Activated CD8-positive, alpha-beta T cell treated with anti-CD3 and anti-CD28 coated beads, Interleukin-2, amount 10 ng/mL, durations not matched to agents 7 days and 5 days (primary cell): ENCODE data around the gene EYS. TPM values are rescaled to one million over a fixed set of nuclear protein-coding genes. Genes with fewer than 3 reads are reported as not detected.

Source experiments
- ATAC-seq: fragments of 150-1000 bp; cut with Tn5 transposase; one replicate; pipeline ENCODE4 v1.10.0; 2021; ENCODE audit warnings: moderate library complexity
- CTCF ChIA-PET: fragments of 350-600 bp; sonication (Branson Sonifier 250); formaldehyde crosslinking; loops from one replicate; lab custom pipeline; 2021; ENCODE audit warnings: antibody characterized with exemption; lab: Charles Lee
- POLR2A ChIA-PET: fragments of 350-600 bp; sonication (Branson Sonifier 250); formaldehyde crosslinking; loops from one replicate; lab custom pipeline; 2021; ENCODE audit warnings: antibody characterized with exemption; lab: Charles Lee
- DNase-seq: peaks from one replicate; pipeline ENCODE4 v3.0.0-alpha.2; 2020
- H3K27ac Mint-ChIP-seq: one replicate; pipeline ENCODE4 v1.8.0; 2021; ENCODE audit warnings: mild to moderate bottlenecking, mixed read lengths
- H3K27me3 Mint-ChIP-seq: one replicate; pipeline ENCODE4 v1.8.0; 2021; ENCODE audit warnings: low read depth, mixed read lengths
- H3K36me3 Mint-ChIP-seq: one replicate; pipeline ENCODE4 v1.8.0; 2021; ENCODE audit warnings: low read depth, mixed read lengths
- H3K4me1 Mint-ChIP-seq: one replicate; pipeline ENCODE4 v1.8.0; 2021; ENCODE audit warnings: low read depth, mixed read lengths
- H3K4me3 Mint-ChIP-seq: one replicate; pipeline ENCODE4 v1.8.0; 2021; ENCODE audit warnings: mild to moderate bottlenecking, mixed read lengths
- H3K9me3 Mint-ChIP-seq: one replicate; pipeline ENCODE4 v1.8.0; 2022; ENCODE audit warnings: mixed read lengths; ENCODE audit not compliant: insufficient read depth
- total RNA-seq, 2 experiments: library from RNA; stranded (reverse); gene quantifications; one replicate each; pipeline ENCODE4 v1.2.3, GENCODE V29; 2021

Gene EYS
- total RNA-seq, 2 experiments from 2014 or later, result not detected

GRCh38 chr6:63929111-63929510 is 1777.9 kb downstream of the EYS start:
- Mint-ChIP-seq H3K27me3 (no peaks in the 10 kb centered on the region), H3K36me3 (no peaks in the 10 kb centered on the region), H3K9me3 (no peaks in the 10 kb centered on the region), H3K4me3 (no peak overlapping the region), H3K27ac (no peak overlapping the region), H3K4me1 (no peaks in the 10 kb centered on the region)
- ChIA-PET POLR2A (no interaction called here), CTCF (no interaction called here)
- ATAC-seq (no peak), DNase-seq (no peak)

GRCh38 chr6:63928613-63929012 is 1778.4 kb downstream of the EYS start:
- DNase-seq (no peak), ATAC-seq (no peak)
- H3K36me3 Mint-ChIP-seq, result no peaks in the 10 kb centered on the region
- H3K9me3 Mint-ChIP-seq, result no peaks in the 10 kb centered on the region
- H3K27ac Mint-ChIP-seq, result no peak overlapping the region
- POLR2A ChIA-PET, result no interaction called here
- no peaks in the 10 kb centered on the region for H3K4me1 Mint-ChIP-seq
- CTCF ChIA-PET, result no interaction called here
- H3K27me3 Mint-ChIP-seq, result no peaks in the 10 kb centered on the region
- H3K4me3 Mint-ChIP-seq, result no peak overlapping the region

- Mint-ChIP-seq H3K27ac (no peak overlapping the region), H3K9me3 (no peaks in the 10 kb centered on the region), H3K4me3 (no peak overlapping the region), H3K27me3 (no peaks in the 10 kb centered on the region), H3K36me3 (no peaks in the 10 kb centered on the region), H3K4me1 (no peaks in the 10 kb centered on the region)
- CTCF ChIA-PET, result no interaction called here
- no peak for ATAC-seq
- POLR2A ChIA-PET, result no interaction called here
- no peak for DNase-seq
These were observed 1779.8 kb downstream of the EYS start for GRCh38 chr6:63926950-63927927.

- H3K36me3 Mint-ChIP-seq, result no peaks in the 10 kb centered on the region
- ChIA-PET POLR2A (no interaction called here), CTCF (no interaction called here)
- no peak for ATAC-seq
- H3K4me3 Mint-ChIP-seq, result no peak overlapping the region
- no peaks in the 10 kb centered on the region for H3K27me3 Mint-ChIP-seq
- DNase-seq, result no peak
- no peak overlapping the region for H3K27ac Mint-ChIP-seq
- no peaks in the 10 kb centered on the region for H3K9me3 Mint-ChIP-seq
- no peaks in the 10 kb centered on the region for H3K4me1 Mint-ChIP-seq
These were observed 1780.7 kb downstream of the EYS start for GRCh38 chr6:63926258-63926780.

GRCh38 chr6:63923139-63923739 is 1783.8 kb downstream of the EYS start:
- no peaks in the 10 kb centered on the region for H3K9me3 Mint-ChIP-seq
- ChIA-PET POLR2A (no interaction called here), CTCF (interaction anchor here (0.8 to 0.9 kb wide), 2 partner anchors 44 to 407 kb away, joined by 3 read pairs; no protein-coding TSS in a partner anchor)
- no peaks in the 10 kb centered on the region for H3K36me3 Mint-ChIP-seq
- DNase-seq (no peak), ATAC-seq (no peak)
- no peaks in the 10 kb centered on the region for H3K27me3 Mint-ChIP-seq
- no peaks in the 10 kb centered on the region for H3K4me1 Mint-ChIP-seq
- no peak overlapping the region for H3K27ac Mint-ChIP-seq
- H3K4me3 Mint-ChIP-seq, result no peak overlapping the region

- no peaks in the 10 kb centered on the region for H3K36me3 Mint-ChIP-seq
- ChIA-PET CTCF (no interaction called here), POLR2A (no interaction called here)
- H3K4me3 Mint-ChIP-seq, result no peak overlapping the region
- no peak overlapping the region for H3K27ac Mint-ChIP-seq
- H3K4me1 Mint-ChIP-seq, result no peaks in the 10 kb centered on the region
- H3K27me3 Mint-ChIP-seq, result no peaks in the 10 kb centered on the region
- no peak for DNase-seq
- ATAC-seq, result no peak
- H3K9me3 Mint-ChIP-seq, result no peaks in the 10 kb centered on the region
These were observed 1787.4 kb downstream of the EYS start for GRCh38 chr6:63919556-63920110.

GRCh38 chr6:63912887-63913286 is 1794.1 kb downstream of the EYS start:
- ATAC-seq (no peak), DNase-seq (no peak)
- Mint-ChIP-seq H3K27ac (no peak overlapping the region), H3K36me3 (no peaks in the 10 kb centered on the region), H3K4me1 (no peaks in the 10 kb centered on the region), H3K9me3 (no peaks in the 10 kb centered on the region), H3K4me3 (no peak overlapping the region), H3K27me3 (no peaks in the 10 kb centered on the region)
- POLR2A ChIA-PET, result interaction anchor here (0.6 kb wide), 1 partner anchor 53 kb away, joined by 3 read pairs; no protein-coding TSS in a partner anchor
- CTCF ChIA-PET, result no interaction called here

- ATAC-seq (no peak), DNase-seq (no peak)
- Mint-ChIP-seq H3K27ac (no peak overlapping the region), H3K36me3 (no peaks in the 10 kb centered on the region), H3K9me3 (no peaks in the 10 kb centered on the region), H3K27me3 (no peaks in the 10 kb centered on the region), H3K4me1 (no peaks in the 10 kb centered on the region), H3K4me3 (no peak overlapping the region)
- ChIA-PET CTCF (no interaction called here), POLR2A (no interaction called here)
These were observed 1796.0 kb downstream of the EYS start for GRCh38 chr6:63910863-63911551.

GRCh38 chr6:63904650-63905248 is 1802.3 kb downstream of the EYS start:
- CTCF ChIA-PET, result no interaction called here
- H3K36me3 Mint-ChIP-seq, result no peaks in the 10 kb centered on the region
- no peaks in the 10 kb centered on the region for H3K27me3 Mint-ChIP-seq
- POLR2A ChIA-PET, result no interaction called here
- H3K9me3 Mint-ChIP-seq, result no peaks in the 10 kb centered on the region
- H3K4me3 Mint-ChIP-seq, result no peak overlapping the region
- DNase-seq (no peak), ATAC-seq (no peak)
- peaks cover 4% of the 10 kb centered on the region for H3K4me1 Mint-ChIP-seq
- H3K27ac Mint-ChIP-seq, result no peak overlapping the region

GRCh38 chr6:63899550-63899949 is 1807.5 kb downstream of the EYS start:
- POLR2A ChIA-PET, result no interaction called here
- ATAC-seq, result no peak
- no peaks in the 10 kb centered on the region for H3K9me3 Mint-ChIP-seq

GRCh38 chr6:63897952-63898351 is 1809.1 kb downstream of the EYS start:
- ChIA-PET POLR2A (no interaction called here), CTCF (no interaction called here)
- DNase-seq, result no peak
- no peaks in the 10 kb centered on the region for H3K36me3 Mint-ChIP-seq
- no peak overlapping the region for H3K4me3 Mint-ChIP-seq
- ATAC-seq, result no peak
- H3K27ac Mint-ChIP-seq, result no peak overlapping the region
- no peaks in the 10 kb centered on the region for H3K4me1 Mint-ChIP-seq
- no peaks in the 10 kb centered on the region for H3K27me3 Mint-ChIP-seq
- no peaks in the 10 kb centered on the region for H3K9me3 Mint-ChIP-seq

More at GRCh38 chr6:63899550-63899949, 1807.5 kb downstream of the EYS start:
- DNase-seq, result no peak
- H3K36me3 Mint-ChIP-seq, result no peaks in the 10 kb centered on the region
- peaks cover 4% of the 10 kb centered on the region for H3K4me1 Mint-ChIP-seq
- no peaks in the 10 kb centered on the region for H3K27me3 Mint-ChIP-seq
- no peak overlapping the region for H3K4me3 Mint-ChIP-seq
- CTCF ChIA-PET, result no interaction called here
- H3K27ac Mint-ChIP-seq, result no peak overlapping the region
